NCI-H345 treated with DMSO at 0.1 percent for 48 hours (cell line): ENCODE measurements around the gene GINS2.
A peak's percentile ranks its signal among the peaks of the same experiment; 100 is the strongest.

Source experiments
- DNase-seq: peaks from one replicate; lab custom pipeline; 2025; ENCODE audit not compliant: unreplicated experiment; lab: John Stamatoyannopoulos, UW

The GINS2 gene

GRCh38 chr16:85655216-85656129 lies 33.3 kb downstream of the GINS2 start:
- DNase-seq: no peak

DNA sequence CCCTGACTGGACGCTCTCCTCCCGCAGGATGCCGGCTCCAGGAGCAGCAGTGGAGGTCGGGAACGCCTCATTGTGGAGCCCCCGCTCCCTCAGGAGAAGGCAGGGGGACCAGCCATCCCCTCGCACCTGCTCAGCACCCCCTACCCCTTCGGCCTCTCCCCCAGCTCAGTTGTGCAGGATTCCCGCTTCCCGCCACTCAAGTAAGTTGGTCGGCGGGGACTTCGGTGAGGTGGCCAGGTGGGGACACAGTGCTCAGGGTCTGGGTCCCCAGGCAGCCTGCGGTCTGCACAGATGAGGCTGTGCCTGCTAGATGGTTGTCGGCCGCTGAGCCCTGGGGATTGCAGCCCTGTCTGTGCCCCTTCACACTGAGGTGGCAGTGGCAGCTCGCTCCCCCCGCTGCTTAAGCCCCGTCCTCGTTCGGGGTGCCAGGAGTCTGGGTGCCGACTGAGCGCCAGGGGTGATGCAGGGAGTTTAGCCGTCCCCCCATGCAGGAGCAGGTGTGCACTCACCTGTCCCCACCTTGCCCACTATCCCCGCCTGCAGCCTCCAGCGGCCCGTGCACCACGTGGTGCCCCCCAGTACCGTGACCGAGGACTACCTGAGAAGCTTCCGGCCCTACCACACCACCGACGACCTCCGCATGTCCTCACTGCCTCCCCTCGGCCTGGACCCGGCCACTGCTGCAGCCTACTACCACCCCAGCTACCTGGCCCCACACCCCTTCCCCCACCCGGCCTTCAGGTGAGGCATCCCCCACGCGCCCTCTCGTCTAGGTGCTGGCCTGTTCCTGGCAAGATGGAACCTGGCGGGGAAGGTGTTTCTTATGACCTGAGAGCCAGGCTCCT lies 34.3 kb downstream of the GINS2 start:
- no peak for DNase-seq

- DNase-seq: no peak
These were observed 35.4 kb downstream of the GINS2 start for GRCh38 chr16:85653290-85653891.

DNA sequence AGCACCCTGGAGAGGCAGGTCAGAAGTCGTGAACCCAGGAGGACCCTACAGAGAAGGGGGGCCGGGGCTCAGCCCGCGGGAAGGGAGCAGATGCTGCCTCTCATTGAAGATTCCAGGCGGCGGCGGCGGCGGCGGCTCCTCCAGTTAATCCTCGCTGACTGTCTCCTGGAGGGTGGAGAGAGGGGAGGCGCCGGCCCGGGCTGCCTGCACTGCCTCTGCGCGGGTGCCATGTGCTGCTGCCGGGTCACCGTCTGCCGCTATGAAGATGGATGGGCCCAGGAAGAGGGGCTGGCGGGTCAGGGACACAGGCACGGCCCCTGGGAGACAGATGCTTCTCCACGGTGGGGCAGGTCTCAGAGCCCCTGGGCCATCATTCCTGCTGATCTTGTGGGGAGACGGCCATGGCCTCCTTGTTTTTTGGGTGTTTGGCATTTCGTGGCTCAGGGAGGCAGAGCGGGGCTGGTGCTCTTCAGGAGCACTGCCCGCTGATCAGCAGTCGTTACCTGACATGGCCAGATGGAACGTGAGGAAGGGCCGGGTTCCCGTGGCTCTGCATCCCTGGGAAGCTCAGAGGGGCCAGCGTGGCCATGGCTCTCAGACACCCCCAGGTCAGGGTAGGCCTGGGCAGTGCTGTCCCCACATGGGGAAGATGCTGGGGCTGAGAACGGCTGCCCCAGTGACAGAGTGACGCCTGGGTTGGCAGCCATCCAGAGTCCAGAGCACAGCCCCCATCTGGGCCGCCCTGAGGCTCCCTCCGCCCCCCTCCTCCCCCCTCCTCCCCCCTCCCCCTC lies 36.1 kb downstream of the GINS2 start:
- no peak for DNase-seq

- no peak for DNase-seq
These were observed 36.9 kb downstream of the GINS2 start for GRCh38 chr16:85651629-85652430.

DNA sequence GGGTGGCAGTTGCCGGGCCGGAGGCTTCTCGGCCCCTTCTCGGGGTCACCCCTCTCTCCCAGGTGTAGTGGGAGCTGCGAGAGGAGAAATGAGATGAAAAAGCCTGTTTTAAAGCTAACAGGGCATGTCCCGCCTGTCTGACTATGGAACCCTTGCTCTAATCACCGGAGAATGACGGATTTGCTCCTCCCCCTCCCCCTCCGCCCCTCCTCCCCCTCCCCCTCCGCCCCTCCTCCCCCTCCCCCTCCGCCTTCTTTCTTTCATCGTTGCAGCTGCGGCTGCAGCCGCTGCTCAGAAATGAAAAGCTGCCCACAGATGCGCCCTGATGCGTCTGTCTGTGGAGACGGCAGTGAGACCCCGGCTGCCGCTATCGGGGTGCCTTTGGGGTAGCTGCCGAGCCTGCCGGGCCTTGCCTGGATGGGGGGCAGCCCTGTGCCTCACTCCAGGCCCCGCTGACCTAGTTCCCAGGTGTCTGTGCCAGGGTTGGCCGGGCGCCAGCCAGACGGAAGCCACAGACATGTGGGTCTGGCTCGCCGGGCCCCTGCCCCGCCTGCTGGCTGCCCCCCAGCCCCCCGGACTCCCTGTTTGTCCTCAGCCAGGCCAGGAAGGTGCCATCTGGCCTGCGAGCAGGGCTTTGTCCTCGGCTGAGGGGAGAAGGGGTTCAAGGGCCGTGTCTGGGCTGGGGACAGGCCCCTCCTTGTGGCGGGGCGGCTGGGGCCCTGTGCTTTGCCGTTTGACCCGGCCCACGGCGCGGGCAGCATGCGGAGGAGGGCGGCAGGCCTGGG lies 37.7 kb downstream of the GINS2 start:
- DNase-seq: no peak

- DNase-seq: peak; percentile 26
These were observed 38.5 kb downstream of the GINS2 start for GRCh38 chr16:85650135-85650843.

DNA sequence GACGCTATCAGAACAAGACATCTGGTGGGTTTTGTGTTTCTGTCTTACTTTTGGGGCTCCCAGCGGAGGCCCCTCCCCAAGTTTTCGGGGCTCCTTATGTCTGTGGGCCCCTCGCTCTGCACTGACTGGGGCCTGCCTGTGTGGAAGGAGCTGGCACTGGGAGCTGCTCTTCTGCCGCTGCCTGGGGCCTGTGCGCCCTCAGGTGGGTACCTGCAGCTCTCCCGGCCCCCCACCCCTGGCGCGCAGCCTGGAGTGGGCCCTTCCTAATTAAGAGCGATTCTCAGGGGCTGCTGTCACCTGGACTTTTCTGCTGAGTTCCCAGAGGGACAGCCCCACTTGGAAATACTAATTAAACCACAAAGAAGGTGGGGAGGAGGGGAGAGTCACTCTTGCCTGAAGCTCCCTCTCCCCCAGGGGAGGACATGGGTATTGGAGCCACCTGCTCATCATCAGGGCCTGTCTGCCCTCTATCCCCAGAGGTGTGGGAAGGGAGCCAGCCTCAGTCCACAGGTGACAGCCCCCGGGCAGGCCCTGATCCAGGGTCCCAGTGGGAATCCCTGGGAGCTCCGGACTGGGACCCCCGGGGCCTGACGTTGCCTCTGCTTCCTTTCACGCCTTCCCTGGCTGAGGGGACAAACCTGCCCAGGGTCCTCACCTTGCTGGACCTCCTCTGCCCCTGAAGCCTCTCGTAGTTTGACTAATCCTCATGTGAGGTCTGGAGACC lies 39.2 kb downstream of the GINS2 start:
- DNase-seq: peak; percentile 72

DNA sequence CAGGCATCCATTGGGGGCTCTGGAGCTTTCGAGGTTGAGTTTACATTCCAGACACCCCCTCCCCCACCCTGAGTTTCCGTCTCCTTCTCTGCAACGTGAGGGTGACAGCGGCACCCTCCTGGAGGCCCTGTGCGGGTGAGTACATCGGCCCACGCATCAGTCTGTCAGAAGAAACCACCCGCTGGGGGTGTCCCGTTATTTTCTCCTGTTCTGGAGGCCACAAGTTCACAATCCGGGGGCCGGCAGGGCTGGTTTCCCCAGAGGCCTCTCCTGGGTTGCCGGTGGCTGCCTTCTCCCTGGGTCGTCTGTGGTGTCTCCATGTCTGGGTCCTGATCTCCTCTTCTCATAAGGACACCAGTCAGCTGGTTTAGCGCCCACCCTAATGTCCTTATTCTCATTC lies 39.9 kb downstream of the GINS2 start:
- no peak for DNase-seq

GRCh38 chr16:85648070-85648714 lies 40.6 kb downstream of the GINS2 start:
- DNase-seq: no peak

DNA sequence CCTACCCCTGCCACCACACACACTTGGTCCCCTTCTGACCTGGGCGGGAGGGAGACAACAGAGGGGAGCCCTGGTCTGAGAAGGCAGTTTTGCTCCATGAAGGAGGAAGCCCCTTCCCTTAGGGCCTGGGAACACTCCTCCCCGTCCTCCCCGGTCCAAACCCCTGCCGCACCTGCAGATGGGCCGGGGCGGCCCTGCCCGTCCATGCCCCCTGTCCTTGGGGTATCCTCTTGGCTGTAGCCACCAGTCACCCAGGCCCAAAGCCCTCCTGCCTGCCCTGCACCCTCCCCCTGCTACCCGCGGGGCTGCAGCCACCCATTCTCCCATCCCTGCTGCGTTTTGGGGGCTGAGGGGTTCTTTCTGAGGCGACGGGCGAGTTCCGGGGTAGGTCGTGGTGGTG lies 41.8 kb downstream of the GINS2 start:
- no peak for DNase-seq

DNA sequence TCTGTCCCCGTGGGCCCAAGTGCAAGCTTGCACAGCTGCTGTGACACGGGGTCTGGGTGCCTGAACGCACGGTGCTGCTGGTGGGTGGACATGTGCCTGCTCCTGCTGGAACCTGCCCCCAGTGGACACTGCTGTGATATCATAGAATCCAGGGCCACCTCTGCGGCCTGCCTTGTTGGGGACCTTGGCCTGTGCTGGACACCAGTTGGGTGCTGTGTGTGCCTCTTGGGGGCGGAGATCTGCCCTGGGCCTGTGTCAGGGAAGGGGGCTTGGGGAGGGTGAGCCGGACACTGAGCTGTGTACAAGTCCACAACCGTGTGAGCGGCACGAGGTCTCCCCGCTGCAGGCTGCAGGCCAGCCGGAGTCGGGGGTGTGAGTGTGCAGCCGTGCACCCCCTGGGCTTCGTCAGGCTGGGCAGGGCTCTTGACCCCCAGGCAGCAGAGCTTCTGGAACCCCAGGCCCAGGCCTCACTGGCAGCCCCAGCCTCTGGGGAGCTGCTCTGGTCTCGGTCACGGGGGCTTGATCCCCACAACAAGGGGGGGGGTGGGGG lies 42.3 kb downstream of the GINS2 start:
- DNase-seq: no peak

GRCh38 chr16:85645021-85645589 lies 43.6 kb downstream of the GINS2 start:
- DNase-seq: no peak

DNA sequence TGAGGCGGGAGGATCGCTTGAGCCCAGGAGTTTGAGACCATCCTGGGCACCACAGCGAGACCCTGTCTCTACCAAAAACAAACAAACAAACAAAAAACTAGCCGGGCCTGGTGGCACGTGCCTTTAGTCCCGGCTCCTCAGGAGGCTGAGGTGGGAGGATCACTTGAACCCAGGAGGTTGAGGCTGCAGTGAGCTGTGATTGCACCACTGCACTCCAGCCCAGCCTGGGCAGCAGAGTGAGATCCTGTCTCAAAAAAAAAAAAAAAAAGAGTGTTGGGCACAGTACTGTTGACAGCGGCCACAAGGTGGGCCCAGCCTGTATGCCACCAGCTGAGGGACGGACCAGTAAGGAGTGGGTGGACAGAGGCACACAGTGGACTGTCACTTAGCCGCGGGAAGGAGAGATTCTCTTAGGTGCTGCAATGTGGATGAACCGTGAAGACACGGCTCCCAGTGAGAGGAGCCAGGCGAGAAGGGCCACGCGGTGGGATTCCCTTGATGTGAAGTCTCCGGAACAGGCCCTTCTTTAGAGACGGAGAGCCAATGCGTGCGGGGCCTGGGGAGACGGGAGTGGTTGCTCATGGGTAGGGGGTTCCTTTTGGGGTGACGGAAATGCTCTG lies 44.6 kb downstream of the GINS2 start:
- DNase-seq: no peak

GRCh38 chr16:85643631-85644030 lies 45.1 kb downstream of the GINS2 start:
- DNase-seq: no peak

- DNase-seq: no peak
These were observed 45.9 kb downstream of the GINS2 start for GRCh38 chr16:85642762-85643358.
